ENCODE results near the gene HIVEP3.

GRCh38 chr1:41607808-41608207 lies 310.9 kb downstream of the HIVEP3 start:
- TF ChIP-seq CTCF (IDR thresholded peaks at IDR 0.05; ENCODE audit: low read length): no peak
- no peak for TF ChIP-seq EZH2 (IDR thresholded peaks at IDR 0.05; ENCODE audit: borderline replicate concordance, low read length)

All from OCI-LY1 (cell line).